IMR-90 (cell line): ENCODE results near the gene SNX33.

Experiments
- BHLHE40 ChIP-seq: fragments of 150-350 bp; IDR thresholded peaks from 2 replicates; pipeline ENCODE4 v1.6.1; 2016; ENCODE audit warnings: mild to moderate bottlenecking, low read depth, low read length
- CEBPB ChIP-seq: IDR thresholded peaks from 2 replicates; pipeline ENCODE4 v1.6.1; 2012; ENCODE audit warnings: low read depth, low read length, improper control_type of control experiment
- CHD1 ChIP-seq: IDR thresholded peaks from 2 replicates; pipeline ENCODE4 v1.6.1; 2012; ENCODE audit warnings: low read depth, low read length, improper control_type of control experiment
- MAZ ChIP-seq: IDR thresholded peaks from 2 replicates; pipeline ENCODE4 v1.6.1; 2012; ENCODE audit warnings: low read depth, mild to moderate bottlenecking, low read length, improper control_type of control experiment, moderate library complexity, borderline replicate concordance
- NFE2L2 ChIP-seq: fragments of 150-350 bp; IDR thresholded peaks from 2 replicates; pipeline ENCODE4 v1.6.1; 2016; ENCODE audit warnings: low read depth, mild to moderate bottlenecking, low read length
- POLR2A ChIP-seq: IDR thresholded peaks from 2 replicates; pipeline ENCODE4 v1.6.1; 2012; ENCODE audit warnings: mild to moderate bottlenecking, low read depth, low read length
- RAD21 ChIP-seq: IDR thresholded peaks from 2 replicates; pipeline ENCODE4 v1.6.1; 2012; ENCODE audit warnings: low read length, improper control_type of control experiment
- RCOR1 ChIP-seq: IDR thresholded peaks from 2 replicates; pipeline ENCODE4 v1.6.1; 2012; ENCODE audit warnings: mild to moderate bottlenecking, low read length, improper control_type of control experiment; ENCODE audit not compliant: insufficient replicate concordance
- RFX5 ChIP-seq: IDR thresholded peaks from 2 replicates; pipeline ENCODE4 v1.8.0; 2012; ENCODE audit warnings: low read depth, mild to moderate bottlenecking, low read length, moderate library complexity
- TF ChIP-seq, protein P1 (sequence below): conservative IDR thresholded peaks from 2 replicates; pipeline ENCODE4 v1.5.1; 2012; ENCODE audit warnings: mild to moderate bottlenecking, low read depth, low read length, improper control_type of control experiment
- TF ChIP-seq, protein P2 (sequence below): fragments of 150-350 bp; IDR thresholded peaks from 2 replicates; pipeline ENCODE4 v1.6.1; 2017; ENCODE audit warnings: mild to moderate bottlenecking, antibody characterized with exemption, low read length, low read depth
- TF ChIP-seq, protein P3 (sequence below): fragments of 150-350 bp; IDR thresholded peaks from 2 replicates; pipeline ENCODE4 v1.6.1; 2016; ENCODE audit warnings: low read depth, mild to moderate bottlenecking, low read length, moderate library complexity, borderline replicate concordance

DNA sequence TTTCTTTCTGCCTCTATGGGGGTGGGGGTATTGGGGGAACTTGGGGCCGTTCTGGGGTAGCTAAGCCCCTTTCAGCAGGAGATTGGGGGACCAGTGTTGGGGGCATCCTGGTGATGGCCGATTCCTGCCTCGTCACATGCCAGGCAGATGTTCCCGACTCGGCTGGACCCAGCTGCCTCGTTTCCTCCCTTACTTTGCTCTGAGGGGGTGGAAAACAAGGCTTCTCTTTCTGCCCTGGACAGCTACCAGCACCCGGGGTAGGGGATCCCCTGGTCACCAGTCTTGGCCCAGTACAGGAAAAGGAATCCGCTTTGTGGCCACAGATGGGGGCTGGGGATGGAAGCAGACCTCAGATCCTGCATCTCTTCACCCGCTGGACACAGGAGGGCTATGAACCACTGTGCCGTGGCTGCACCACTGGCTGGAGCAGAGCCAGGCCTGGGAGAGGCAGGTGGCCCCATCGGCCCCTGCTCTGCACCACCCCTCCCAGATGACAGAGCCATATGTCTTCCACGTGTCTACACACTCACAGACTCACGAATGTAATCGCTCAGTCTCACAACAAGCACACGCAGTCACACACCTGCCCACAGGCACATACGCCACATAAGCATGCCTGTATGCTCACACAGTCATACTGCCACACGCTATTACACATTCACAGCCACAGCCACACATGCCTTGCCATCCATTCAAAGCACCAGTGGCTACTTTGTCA lies 12.4 kb downstream of the SNX33 start:
- TF ChIP-seq, protein P1, sequence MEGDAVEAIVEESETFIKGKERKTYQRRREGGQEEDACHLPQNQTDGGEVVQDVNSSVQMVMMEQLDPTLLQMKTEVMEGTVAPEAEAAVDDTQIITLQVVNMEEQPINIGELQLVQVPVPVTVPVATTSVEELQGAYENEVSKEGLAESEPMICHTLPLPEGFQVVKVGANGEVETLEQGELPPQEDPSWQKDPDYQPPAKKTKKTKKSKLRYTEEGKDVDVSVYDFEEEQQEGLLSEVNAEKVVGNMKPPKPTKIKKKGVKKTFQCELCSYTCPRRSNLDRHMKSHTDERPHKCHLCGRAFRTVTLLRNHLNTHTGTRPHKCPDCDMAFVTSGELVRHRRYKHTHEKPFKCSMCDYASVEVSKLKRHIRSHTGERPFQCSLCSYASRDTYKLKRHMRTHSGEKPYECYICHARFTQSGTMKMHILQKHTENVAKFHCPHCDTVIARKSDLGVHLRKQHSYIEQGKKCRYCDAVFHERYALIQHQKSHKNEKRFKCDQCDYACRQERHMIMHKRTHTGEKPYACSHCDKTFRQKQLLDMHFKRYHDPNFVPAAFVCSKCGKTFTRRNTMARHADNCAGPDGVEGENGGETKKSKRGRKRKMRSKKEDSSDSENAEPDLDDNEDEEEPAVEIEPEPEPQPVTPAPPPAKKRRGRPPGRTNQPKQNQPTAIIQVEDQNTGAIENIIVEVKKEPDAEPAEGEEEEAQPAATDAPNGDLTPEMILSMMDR: no peak
- TF ChIP-seq POLR2A: no peak
- no peak for TF ChIP-seq CEBPB
- no peak for TF ChIP-seq RCOR1
- no peak for TF ChIP-seq CHD1
- no peak for TF ChIP-seq RAD21
- TF ChIP-seq, protein P2, sequence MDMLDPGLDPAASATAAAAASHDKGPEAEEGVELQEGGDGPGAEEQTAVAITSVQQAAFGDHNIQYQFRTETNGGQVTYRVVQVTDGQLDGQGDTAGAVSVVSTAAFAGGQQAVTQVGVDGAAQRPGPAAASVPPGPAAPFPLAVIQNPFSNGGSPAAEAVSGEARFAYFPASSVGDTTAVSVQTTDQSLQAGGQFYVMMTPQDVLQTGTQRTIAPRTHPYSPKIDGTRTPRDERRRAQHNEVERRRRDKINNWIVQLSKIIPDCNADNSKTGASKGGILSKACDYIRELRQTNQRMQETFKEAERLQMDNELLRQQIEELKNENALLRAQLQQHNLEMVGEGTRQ: no peak
- TF ChIP-seq NFE2L2: no peak
- TF ChIP-seq, protein P3, sequence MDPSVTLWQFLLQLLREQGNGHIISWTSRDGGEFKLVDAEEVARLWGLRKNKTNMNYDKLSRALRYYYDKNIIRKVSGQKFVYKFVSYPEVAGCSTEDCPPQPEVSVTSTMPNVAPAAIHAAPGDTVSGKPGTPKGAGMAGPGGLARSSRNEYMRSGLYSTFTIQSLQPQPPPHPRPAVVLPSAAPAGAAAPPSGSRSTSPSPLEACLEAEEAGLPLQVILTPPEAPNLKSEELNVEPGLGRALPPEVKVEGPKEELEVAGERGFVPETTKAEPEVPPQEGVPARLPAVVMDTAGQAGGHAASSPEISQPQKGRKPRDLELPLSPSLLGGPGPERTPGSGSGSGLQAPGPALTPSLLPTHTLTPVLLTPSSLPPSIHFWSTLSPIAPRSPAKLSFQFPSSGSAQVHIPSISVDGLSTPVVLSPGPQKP: no peak
- no peak for TF ChIP-seq RFX5
- TF ChIP-seq MAZ: no peak
- no peak for TF ChIP-seq BHLHE40
